Measurements from ENCODE around the gene ANKMY1. TPM values are rescaled to one million over a fixed set of nuclear protein-coding genes. Genes with fewer than 3 reads are reported as not detected.

Gene ANKMY1
- total and polyA plus RNA-seq, 2 of the 13 experiments (the other 11 are each of a cell fraction or from before 2014, with no cell fraction given), result 11.7 to 18.8 TPM

- TF ChIP-seq ZNF83 (CRISPR knock-in tag; IDR thresholded peaks at IDR 0.05; ENCODE audit: borderline replicate concordance) (peak; percentile 18; the same call in 1 of the 2 replicates), ZFP82 (CRISPR knock-in tag; IDR thresholded peaks at IDR 0.05; ENCODE audit: borderline replicate concordance) (peak; percentile 97; the same call in 1 of the 2 replicates), CHD4 (IDR thresholded peaks at IDR 0.05; ENCODE audit: borderline replicate concordance, low read length) (no peak), SRSF1 (optimal IDR thresholded peaks at IDR 0.05; ENCODE audit: low read depth, low read length) (peak; percentile 69), ZNF33B (CRISPR knock-in tag; IDR thresholded peaks at IDR 0.05) (peak; percentile 94; the same call in 1 of the 2 replicates), MTF2 (CRISPR knock-in tag; IDR thresholded peaks at IDR 0.05; ENCODE audit: borderline replicate concordance) (no peak), TFDP1 (CRISPR knock-in tag; IDR thresholded peaks at IDR 0.05; ENCODE audit: borderline replicate concordance) (peak; percentile 89; the same call in 1 of the 2 replicates), ZNF382 (CRISPR knock-in tag; IDR thresholded peaks at IDR 0.05; ENCODE audit: borderline replicate concordance) (no peak), MATR3 (CRISPR knock-in tag; IDR thresholded peaks at IDR 0.05) (no peak), KDM2A (CRISPR knock-in tag; IDR thresholded peaks at IDR 0.05; ENCODE audit: borderline replicate concordance, low read depth) (peak; percentile 92), ZNF280B (CRISPR knock-in tag; IDR thresholded peaks at IDR 0.05; ENCODE audit: borderline replicate concordance) (no peak; the same call in 1 of the 2 replicates), ZBTB42 (CRISPR knock-in tag; IDR thresholded peaks at IDR 0.05) (peak; percentile 68; the same call in 1 of the 2 replicates), TP53 (CRISPR knock-in tag; conservative IDR thresholded peaks at IDR 0.05) (no peak; the same call in 1 of the 2 replicates)
- TF ChIP-seq, protein P1, sequence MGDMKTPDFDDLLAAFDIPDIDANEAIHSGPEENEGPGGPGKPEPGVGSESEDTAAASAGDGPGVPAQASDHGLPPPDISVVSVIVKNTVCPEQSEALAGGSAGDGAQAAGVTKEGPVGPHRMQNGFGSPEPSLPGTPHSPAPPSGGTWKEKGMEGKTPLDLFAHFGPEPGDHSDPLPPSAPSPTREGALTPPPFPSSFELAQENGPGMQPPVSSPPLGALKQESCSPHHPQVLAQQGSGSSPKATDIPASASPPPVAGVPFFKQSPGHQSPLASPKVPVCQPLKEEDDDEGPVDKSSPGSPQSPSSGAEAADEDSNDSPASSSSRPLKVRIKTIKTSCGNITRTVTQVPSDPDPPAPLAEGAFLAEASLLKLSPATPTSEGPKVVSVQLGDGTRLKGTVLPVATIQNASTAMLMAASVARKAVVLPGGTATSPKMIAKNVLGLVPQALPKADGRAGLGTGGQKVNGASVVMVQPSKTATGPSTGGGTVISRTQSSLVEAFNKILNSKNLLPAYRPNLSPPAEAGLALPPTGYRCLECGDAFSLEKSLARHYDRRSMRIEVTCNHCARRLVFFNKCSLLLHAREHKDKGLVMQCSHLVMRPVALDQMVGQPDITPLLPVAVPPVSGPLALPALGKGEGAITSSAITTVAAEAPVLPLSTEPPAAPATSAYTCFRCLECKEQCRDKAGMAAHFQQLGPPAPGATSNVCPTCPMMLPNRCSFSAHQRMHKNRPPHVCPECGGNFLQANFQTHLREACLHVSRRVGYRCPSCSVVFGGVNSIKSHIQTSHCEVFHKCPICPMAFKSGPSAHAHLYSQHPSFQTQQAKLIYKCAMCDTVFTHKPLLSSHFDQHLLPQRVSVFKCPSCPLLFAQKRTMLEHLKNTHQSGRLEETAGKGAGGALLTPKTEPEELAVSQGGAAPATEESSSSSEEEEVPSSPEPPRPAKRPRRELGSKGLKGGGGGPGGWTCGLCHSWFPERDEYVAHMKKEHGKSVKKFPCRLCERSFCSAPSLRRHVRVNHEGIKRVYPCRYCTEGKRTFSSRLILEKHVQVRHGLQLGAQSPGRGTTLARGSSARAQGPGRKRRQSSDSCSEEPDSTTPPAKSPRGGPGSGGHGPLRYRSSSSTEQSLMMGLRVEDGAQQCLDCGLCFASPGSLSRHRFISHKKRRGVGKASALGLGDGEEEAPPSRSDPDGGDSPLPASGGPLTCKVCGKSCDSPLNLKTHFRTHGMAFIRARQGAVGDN (CRISPR knock-in tag; IDR thresholded peaks at IDR 0.05), result peak; percentile 94
- TF ChIP-seq, protein P2, sequence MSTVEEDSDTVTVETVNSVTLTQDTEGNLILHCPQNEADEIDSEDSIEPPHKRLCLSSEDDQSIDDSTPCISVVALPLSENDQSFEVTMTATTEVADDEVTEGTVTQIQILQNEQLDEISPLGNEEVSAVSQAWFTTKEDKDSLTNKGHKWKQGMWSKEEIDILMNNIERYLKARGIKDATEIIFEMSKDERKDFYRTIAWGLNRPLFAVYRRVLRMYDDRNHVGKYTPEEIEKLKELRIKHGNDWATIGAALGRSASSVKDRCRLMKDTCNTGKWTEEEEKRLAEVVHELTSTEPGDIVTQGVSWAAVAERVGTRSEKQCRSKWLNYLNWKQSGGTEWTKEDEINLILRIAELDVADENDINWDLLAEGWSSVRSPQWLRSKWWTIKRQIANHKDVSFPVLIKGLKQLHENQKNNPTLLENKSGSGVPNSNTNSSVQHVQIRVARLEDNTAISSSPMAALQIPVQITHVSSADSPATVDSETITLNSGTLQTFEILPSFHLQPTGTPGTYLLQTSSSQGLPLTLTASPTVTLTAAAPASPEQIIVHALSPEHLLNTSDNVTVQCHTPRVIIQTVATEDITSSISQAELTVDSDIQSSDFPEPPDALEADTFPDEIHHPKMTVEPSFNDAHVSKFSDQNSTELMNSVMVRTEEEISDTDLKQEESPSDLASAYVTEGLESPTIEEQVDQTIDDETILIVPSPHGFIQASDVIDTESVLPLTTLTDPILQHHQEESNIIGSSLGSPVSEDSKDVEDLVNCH (CRISPR knock-in tag; IDR thresholded peaks at IDR 0.05), result no peak
- TF ChIP-seq, protein P3, sequence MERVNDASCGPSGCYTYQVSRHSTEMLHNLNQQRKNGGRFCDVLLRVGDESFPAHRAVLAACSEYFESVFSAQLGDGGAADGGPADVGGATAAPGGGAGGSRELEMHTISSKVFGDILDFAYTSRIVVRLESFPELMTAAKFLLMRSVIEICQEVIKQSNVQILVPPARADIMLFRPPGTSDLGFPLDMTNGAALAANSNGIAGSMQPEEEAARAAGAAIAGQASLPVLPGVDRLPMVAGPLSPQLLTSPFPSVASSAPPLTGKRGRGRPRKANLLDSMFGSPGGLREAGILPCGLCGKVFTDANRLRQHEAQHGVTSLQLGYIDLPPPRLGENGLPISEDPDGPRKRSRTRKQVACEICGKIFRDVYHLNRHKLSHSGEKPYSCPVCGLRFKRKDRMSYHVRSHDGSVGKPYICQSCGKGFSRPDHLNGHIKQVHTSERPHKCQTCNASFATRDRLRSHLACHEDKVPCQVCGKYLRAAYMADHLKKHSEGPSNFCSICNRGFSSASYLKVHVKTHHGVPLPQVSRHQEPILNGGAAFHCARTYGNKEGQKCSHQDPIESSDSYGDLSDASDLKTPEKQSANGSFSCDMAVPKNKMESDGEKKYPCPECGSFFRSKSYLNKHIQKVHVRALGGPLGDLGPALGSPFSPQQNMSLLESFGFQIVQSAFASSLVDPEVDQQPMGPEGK (CRISPR knock-in tag; IDR thresholded peaks at IDR 0.05), result no peak; the same call in none of the 2 replicates
These were observed 2.9 kb upstream of the ANKMY1 start (continued) for GRCh38 chr2:240560480-240561324.

All from HepG2 (cell line).